K562 (cell line): ENCODE results near the gene ETHE1. TPM values are rescaled to one million over a fixed set of nuclear protein-coding genes. Genes with fewer than 3 reads are reported as not detected.

ENCODE experiments used
- ARHGAP35 ChIP-seq: fragments of 450-650 bp; IDR thresholded peaks from 2 replicates; pipeline ENCODE4 v1.6.1; 2018; ENCODE audit not compliant: partially characterized antibody
- CBX2 ChIP-seq: fragments of 200-600 bp; sonication (generic); IDR thresholded peaks from one replicate; pipeline ENCODE4 v1.6.1; 2012; ENCODE audit warnings: mild to moderate bottlenecking, low read length, inconsistent platforms; ENCODE audit not compliant: insufficient read depth, poor library complexity, severe bottlenecking
- CHD4 ChIP-seq: fragments of 200-600 bp; sonication (generic); IDR thresholded peaks from 3 replicates; pipeline ENCODE4 v1.6.1; 2012; ENCODE audit warnings: low read depth, mild to moderate bottlenecking, mixed read lengths, low read length, inconsistent platforms; ENCODE audit not compliant: insufficient read depth, insufficient replicate concordance, poor library complexity, severe bottlenecking
- CREM ChIP-seq: IDR thresholded peaks from 2 replicates; pipeline ENCODE4 v1.6.1; 2014; ENCODE audit warnings: antibody characterized with exemption, low read depth
- DMBX1 ChIP-seq: fragments of 250-450 bp; sonication (Bioruptor Pico); IDR thresholded peaks from 2 replicates; pipeline ENCODE4 v1.8.0; 2022; ENCODE audit warnings: inconsistent platforms, mild to moderate bottlenecking, moderate library complexity, borderline replicate concordance
- FOXK2 ChIP-seq, 2 experiments: fragments of 450-650 bp; IDR thresholded peaks in 1 of 2; conservative IDR thresholded peaks in 1 of 2; 2 replicates each; pipeline ENCODE4 v1.6.1; 2016; ENCODE audit warnings: low read depth in 2 of 2, mild to moderate bottlenecking in 1 of 2
- GTF2F1 ChIP-seq: IDR thresholded peaks from 2 replicates; pipeline ENCODE4 v1.6.1; 2011; ENCODE audit warnings: low read depth, low read length, improper control_type of control experiment
- HNRNPK ChIP-seq: fragments of 200-400 bp; formaldehyde crosslinking; IDR thresholded peaks from one replicate; pipeline ENCODE4 v1.6.1; 2018; ENCODE audit warnings: mild to moderate bottlenecking, low read depth, low read length; ENCODE audit not compliant: poor library complexity, severe bottlenecking
- NCOA6 ChIP-seq: fragments of 450-650 bp; IDR thresholded peaks from 2 replicates; pipeline ENCODE4 v1.6.1; 2017; ENCODE audit warnings: mild to moderate bottlenecking
- NRF1 ChIP-seq, 2 experiments: fragments of 450-650 bp; IDR thresholded peaks in 1 of 2; conservative IDR thresholded peaks in 1 of 2; 2 replicates each; pipeline ENCODE4 v1.6.1; 2014; ENCODE audit warnings: mild to moderate bottlenecking in 2 of 2
- PML ChIP-seq: IDR thresholded peaks from 2 replicates; pipeline ENCODE4 v1.6.1; 2012; ENCODE audit warnings: low read length, inconsistent platforms
- RBFOX2 ChIP-seq: fragments of 200-400 bp; formaldehyde crosslinking; IDR thresholded peaks from 2 replicates; pipeline ENCODE4 v1.6.1; 2017; ENCODE audit warnings: low read depth, mild to moderate bottlenecking, low read length, moderate library complexity
- SMARCA5 ChIP-seq: fragments of 450-650 bp; IDR thresholded peaks from 2 replicates; pipeline ENCODE4 v1.6.1; 2016
- SPI1 ChIP-seq: IDR thresholded peaks from 2 replicates; pipeline ENCODE4 v1.6.1; 2011; ENCODE audit warnings: low read depth, low read length, control low read depth, borderline replicate concordance
- STAT6 ChIP-seq: sonication (generic); formaldehyde crosslinking; IDR thresholded peaks from 2 replicates; pipeline ENCODE4 v1.8.1; 2023; ENCODE audit warnings: mild to moderate bottlenecking, missing genetic modification reagents
- TCF7 ChIP-seq: sonication (generic); IDR thresholded peaks from 2 replicates; pipeline ENCODE4 v1.6.1; 2016; ENCODE audit warnings: antibody characterized with exemption, borderline replicate concordance
- ZFP91 ChIP-seq: sonication (generic); formaldehyde crosslinking; IDR thresholded peaks from 2 replicates; pipeline ENCODE4 v1.8.0; 2022; ENCODE audit warnings: mild to moderate bottlenecking, missing genetic modification reagents
- ZMIZ1 ChIP-seq, 2 experiments: fragments of 150-350 bp in 1 of 2; IDR thresholded peaks; 2 replicates each; pipeline ENCODE4 v1.6.1; 2012 to 2016; ENCODE audit warnings: low read depth in 2 of 2, low read length in 2 of 2, mild to moderate bottlenecking in 1 of 2, moderate library complexity in 1 of 2
- ZNF3 ChIP-seq: fragments of 250-450 bp; sonication (Bioruptor Pico); IDR thresholded peaks from 2 replicates; pipeline ENCODE4 v1.5.0; 2021; ENCODE audit warnings: mild to moderate bottlenecking, moderate library complexity
- polyA plus RNA-seq, 8 experiments: library from polyadenylated mRNA; depleted of rRNA in 4 of 8; stranded (reverse) in 5 of 8; unstranded in 3 of 8; fragments of >200 nt; fragmentation: Nextera tagmentation in 2 of 8; fragmentation: Illumina TruSeq in 1 of 8; extraction: Ambion mirVana in 2 of 8; extraction: Trizol in 1 of 8; gene quantifications; 2 replicates each; pipeline versions ENCODE4 v1.2.1 to v1.2.3, GENCODE V29; 2011 to 2014; ENCODE audit warnings: inconsistent platforms in 1 of 8, missing spikeins in 1 of 8
- total RNA-seq, 7 experiments: library from RNA; depleted of rRNA in 6 of 7; stranded (reverse); fragments of >200 nt in 6 of 7; fragmentation: Illumina TruSeq in 2 of 7; extraction: Trizol in 2 of 7; gene quantifications; 2 replicates each; pipeline versions ENCODE4 v1.2.1 to v1.2.3, GENCODE V29; 2011 to 2021; ENCODE audit warnings: low replicate concordance in 1 of 7

Gene ETHE1
- total and polyA plus RNA-seq, 9 of the 15 experiments (the other 6 are each of a cell fraction or from before 2014, with no cell fraction given) = 2.9 to 21.0 (median 10.2) TPM

GRCh38 chr19:43503501-43504425 is 23.2 kb downstream of the ETHE1 start (continued):
- no peak for TF ChIP-seq FOXK2 (conservative IDR thresholded peaks at IDR 0.05 in 1 of 2, IDR thresholded peaks at IDR 0.05 in 1 of 2; ENCODE audit: low read depth in 2 of 2)
- TF ChIP-seq TCF7 = no peak
- peak; percentile 69; the same call in 1 of the 2 replicates for TF ChIP-seq SMARCA5
- TF ChIP-seq CHD4 = no peak
- TF ChIP-seq HNRNPK = no peak
- TF ChIP-seq ZNF3 (CRISPR knock-in tag) = no peak
- TF ChIP-seq ARHGAP35 = no peak
- no peak for TF ChIP-seq DMBX1
- no peak for TF ChIP-seq GTF2F1
- peak; percentile 40; the same call in 1 of the 2 replicates for TF ChIP-seq NCOA6
- no peak for TF ChIP-seq STAT6 (CRISPR knock-in tag)
- TF ChIP-seq NRF1 (conservative IDR thresholded peaks at IDR 0.05 in 1 of 2, IDR thresholded peaks at IDR 0.05 in 1 of 2) = peak; percentile 34 to 47; a peak in 3 of 4 replicates
- TF ChIP-seq PML = no peak
- no peak for TF ChIP-seq ZMIZ1 (IDR thresholded peaks at IDR 0.05; ENCODE audit: low read depth in 2 of 2, low read length in 2 of 2)
- TF ChIP-seq CREM = peak; percentile 22; the same call in 1 of the 2 replicates
- no peak for TF ChIP-seq ZFP91 (CRISPR knock-in tag)
- TF ChIP-seq SPI1 = 0 out of 2 replicates have a peak, but pooled peaks have one; percentile 9
- TF ChIP-seq CBX2 = no peak
- TF ChIP-seq RBFOX2 = peak; percentile 61
